DND-41 (cell line): ENCODE results near the gene NUDT22.

Source experiments
- CTCF ChIP-seq: IDR thresholded peaks from 2 replicates; pipeline ENCODE4 v1.5.1; 2012; ENCODE audit warnings: borderline replicate concordance, low read length, moderate library complexity, mild to moderate bottlenecking; ENCODE audit not compliant: poor library complexity, severe bottlenecking; ENCODE audit errors: extremely low read depth
- EZH2 ChIP-seq: IDR thresholded peaks from 3 replicates; pipeline ENCODE4 v1.6.1; 2012; ENCODE audit warnings: borderline replicate concordance, low read depth, mild to moderate bottlenecking, moderate library complexity, low read length, inconsistent platforms; ENCODE audit not compliant: severe bottlenecking

- no peak for TF ChIP-seq CTCF
- no peak for TF ChIP-seq EZH2
These were observed 24.5 kb upstream of the NUDT22 start for GRCh38 chr11:64201543-64201942.
